Measurements from ENCODE around the gene TBR1.
A peak's percentile ranks its signal among the peaks of the same experiment; 100 is the strongest.

Gene TBR1

GRCh38 chr2:161415987-161416707, at the start of gene TBR1:
Gene TBR1, plus strand, starts transcription at chr2:161416297. Its CDS starts 114 bp downstream, at chr2:161416411.
- TF ChIP-seq POLR2A (IDR thresholded peaks at IDR 0.05; ENCODE audit: low read length), result no peak
- no peak for TF ChIP-seq GATA1 (IDR thresholded peaks at IDR 0.05; ENCODE audit: low read depth, low read length)
- DNase-seq, result peak; percentile 30 to 33

DNA sequence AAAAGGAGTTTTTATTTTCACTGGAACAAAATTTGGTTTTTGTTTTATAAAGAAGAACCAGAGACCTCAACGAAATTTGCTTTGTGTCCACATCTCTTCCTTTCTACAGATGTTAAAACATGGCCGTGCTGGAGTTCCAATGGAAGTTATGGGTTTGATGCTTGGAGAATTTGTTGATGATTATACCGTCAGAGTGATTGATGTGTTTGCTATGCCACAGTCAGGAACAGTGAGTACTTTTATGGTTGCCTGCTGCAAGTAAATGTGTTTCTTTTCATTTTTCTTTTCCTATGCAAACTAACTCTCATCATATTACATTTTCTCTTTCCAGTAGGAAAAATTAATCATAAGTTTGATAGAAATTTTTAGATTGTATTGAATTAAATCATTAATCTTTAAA, 48.4 kb upstream of the TBR1 start:
- DNase-seq, result no peak
- no peak for TF ChIP-seq POLR2A (IDR thresholded peaks at IDR 0.05; ENCODE audit: low read length)
- TF ChIP-seq GATA1 (IDR thresholded peaks at IDR 0.05; ENCODE audit: low read depth, low read length), result no peak

GRCh38 chr2:161369311-161369710, 46.8 kb upstream of the TBR1 start:
- DNase-seq, result no peak
- TF ChIP-seq POLR2A (IDR thresholded peaks at IDR 0.05; ENCODE audit: low read length) (no peak), GATA1 (IDR thresholded peaks at IDR 0.05; ENCODE audit: low read depth, low read length) (no peak)

DNA sequence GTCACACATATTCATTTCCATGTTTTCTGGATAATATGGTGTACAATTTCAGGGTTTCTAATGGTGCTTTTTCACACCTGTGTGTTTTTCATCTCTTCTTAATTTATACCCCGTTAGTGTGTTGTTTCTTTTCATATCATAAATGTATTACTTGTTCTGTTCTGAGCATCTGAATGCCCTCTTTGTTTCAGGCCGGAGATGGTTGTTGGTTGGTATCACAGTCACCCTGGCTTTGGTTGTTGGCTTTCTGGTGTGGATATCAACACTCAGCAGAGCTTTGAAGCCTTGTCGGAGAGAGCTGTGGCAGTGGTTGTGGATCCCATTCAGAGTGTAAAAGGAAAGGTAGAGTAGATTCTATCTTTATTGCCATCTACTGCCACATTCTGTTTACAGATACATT, 45.1 kb upstream of the TBR1 start:
- TF ChIP-seq POLR2A (IDR thresholded peaks at IDR 0.05; ENCODE audit: low read length) (no peak), GATA1 (IDR thresholded peaks at IDR 0.05; ENCODE audit: low read depth, low read length) (no peak)
- no peak for DNase-seq

GRCh38 chr2:161371869-161372268, 44.2 kb upstream of the TBR1 start:
- DNase-seq, result no peak
- TF ChIP-seq GATA1 (IDR thresholded peaks at IDR 0.05; ENCODE audit: low read depth, low read length) (no peak), POLR2A (IDR thresholded peaks at IDR 0.05; ENCODE audit: low read length) (no peak)

DNA sequence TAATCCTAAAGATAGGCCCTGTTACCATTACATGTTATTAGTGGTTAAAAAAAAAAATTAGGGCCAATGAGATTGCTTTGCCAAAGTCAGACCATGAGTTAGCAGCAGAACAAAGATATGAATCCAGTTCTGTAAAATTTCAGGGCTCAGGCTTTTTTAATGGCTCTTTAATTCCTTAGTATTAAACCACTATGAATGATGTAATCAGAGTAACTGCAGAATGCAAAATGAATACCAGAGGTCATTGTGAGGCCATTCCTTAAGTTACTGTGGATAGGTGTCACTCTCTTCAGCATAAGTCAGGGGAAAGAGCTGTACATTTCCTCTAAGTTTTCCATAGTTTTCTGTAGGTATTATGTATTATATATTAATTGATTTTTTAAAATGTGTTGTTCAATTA, 42.2 kb upstream of the TBR1 start:
- TF ChIP-seq GATA1 (IDR thresholded peaks at IDR 0.05; ENCODE audit: low read depth, low read length), result no peak
- TF ChIP-seq POLR2A (IDR thresholded peaks at IDR 0.05; ENCODE audit: low read length), result no peak
- no peak for DNase-seq

DNA sequence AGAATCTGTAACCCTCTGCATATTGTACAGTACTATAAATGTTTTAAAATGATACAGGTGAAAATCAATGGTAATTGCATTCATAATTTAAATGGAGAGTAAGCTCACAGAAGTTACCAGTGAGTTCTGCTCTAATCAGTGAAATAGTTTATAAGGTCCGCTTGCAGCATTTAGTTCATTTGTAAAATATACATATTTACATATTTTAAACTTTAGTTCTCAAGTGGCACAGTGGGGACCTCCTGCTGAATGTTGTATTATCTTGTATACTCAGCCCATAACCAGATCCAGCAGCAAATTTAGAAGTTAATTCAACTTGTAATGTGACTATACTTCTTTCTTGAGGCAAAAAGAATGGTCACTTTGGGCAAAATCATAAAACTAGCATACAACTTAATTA, 41.7 kb upstream of the TBR1 start:
- TF ChIP-seq POLR2A (IDR thresholded peaks at IDR 0.05; ENCODE audit: low read length), result no peak
- no peak for TF ChIP-seq GATA1 (IDR thresholded peaks at IDR 0.05; ENCODE audit: low read depth, low read length)
- DNase-seq, result no peak

DNA sequence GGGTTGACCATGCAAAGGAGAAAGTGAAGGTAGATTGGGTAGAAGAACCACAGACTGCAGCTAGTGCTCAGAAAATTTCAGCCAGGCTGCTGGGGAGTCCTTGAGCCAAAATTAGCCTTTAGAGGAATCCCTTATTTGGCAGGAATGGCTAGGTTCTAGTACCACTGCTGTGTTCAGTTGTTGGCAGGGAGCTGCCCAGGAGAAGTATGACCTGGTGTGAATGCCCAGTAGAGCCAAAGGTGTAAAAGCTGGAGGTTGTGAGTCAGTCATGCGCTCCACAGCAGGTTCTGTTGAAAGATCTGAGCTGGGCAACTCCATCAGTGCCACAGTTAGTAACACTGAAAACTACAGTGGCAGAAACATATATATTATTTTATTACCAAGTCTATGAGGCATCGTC, 36.4 kb upstream of the TBR1 start:
- DNase-seq, result no peak
- TF ChIP-seq GATA1 (IDR thresholded peaks at IDR 0.05; ENCODE audit: low read depth, low read length), result no peak
- TF ChIP-seq POLR2A (IDR thresholded peaks at IDR 0.05; ENCODE audit: low read length), result no peak

- no peak for TF ChIP-seq GATA1 (IDR thresholded peaks at IDR 0.05; ENCODE audit: low read depth, low read length)
- no peak for TF ChIP-seq POLR2A (IDR thresholded peaks at IDR 0.05; ENCODE audit: low read length)
- no peak for DNase-seq
These were observed 34.6 kb upstream of the TBR1 start for GRCh38 chr2:161381546-161381945.

DNA sequence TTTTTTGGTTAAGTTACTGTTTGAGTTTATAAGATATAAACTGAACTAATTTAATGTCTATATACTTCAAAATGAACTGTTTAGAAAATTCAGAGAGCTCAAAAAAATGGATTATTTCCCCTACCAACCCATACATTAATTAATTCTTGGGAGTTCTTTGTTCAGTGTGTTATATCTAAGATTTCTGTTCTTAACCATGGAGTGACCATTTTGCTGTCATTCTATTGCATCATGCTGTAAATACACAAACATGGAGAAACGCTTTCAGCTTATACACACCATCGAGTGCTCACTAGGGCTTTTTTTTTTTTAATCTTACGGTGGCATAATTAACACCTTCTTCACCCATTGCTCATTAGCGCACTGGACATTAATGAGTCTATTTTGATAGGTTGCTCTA, 33.4 kb upstream of the TBR1 start:
- TF ChIP-seq POLR2A (IDR thresholded peaks at IDR 0.05; ENCODE audit: low read length), result no peak
- no peak for TF ChIP-seq GATA1 (IDR thresholded peaks at IDR 0.05; ENCODE audit: low read depth, low read length)
- DNase-seq, result peak in 1 of 2 experiments; percentile 35

GRCh38 chr2:161384864-161385263, 31.2 kb upstream of the TBR1 start:
- no peak for TF ChIP-seq POLR2A (IDR thresholded peaks at IDR 0.05; ENCODE audit: low read length)
- DNase-seq, result peak in 1 of 2 experiments; percentile 6

DNA sequence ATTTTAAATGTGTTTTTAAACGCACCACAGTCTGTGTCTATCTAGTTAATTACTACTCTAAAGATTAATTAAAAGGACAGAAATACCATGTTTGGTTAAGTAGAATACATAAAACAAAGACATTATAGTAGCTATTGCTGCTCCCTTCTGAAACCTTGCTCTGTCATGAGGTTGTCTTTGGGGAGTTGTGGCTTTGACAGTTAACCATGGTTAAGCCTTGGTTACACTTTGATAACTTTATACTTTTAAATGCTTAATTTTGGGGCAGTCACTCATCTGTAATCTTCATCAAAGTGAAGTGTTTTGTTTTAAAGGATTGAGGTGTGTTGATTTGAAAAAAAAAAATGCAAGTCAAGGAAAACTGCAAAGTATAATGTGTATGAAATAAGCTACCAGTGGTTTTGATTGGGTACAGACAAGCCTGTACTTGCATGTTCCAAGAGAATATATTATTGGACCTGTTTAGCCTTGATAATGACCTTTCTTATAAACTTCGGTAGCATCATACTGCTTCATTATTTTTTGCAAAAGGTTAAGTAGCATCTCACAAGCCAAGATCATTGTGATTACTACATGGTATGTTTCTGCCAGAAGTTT, 29.8 kb upstream of the TBR1 start:
- TF ChIP-seq GATA1 (IDR thresholded peaks at IDR 0.05; ENCODE audit: low read depth, low read length) (no peak), POLR2A (IDR thresholded peaks at IDR 0.05; ENCODE audit: low read length) (no peak)

GRCh38 chr2:161388146-161388779, 27.8 kb upstream of the TBR1 start:
- DNase-seq, result no peak
- TF ChIP-seq POLR2A (IDR thresholded peaks at IDR 0.05; ENCODE audit: low read length), result no peak
- no peak for TF ChIP-seq GATA1 (IDR thresholded peaks at IDR 0.05; ENCODE audit: low read depth, low read length)

More for the DNA sequence above, 29.8 kb upstream of the TBR1 start:
- no peak for DNase-seq

DNA sequence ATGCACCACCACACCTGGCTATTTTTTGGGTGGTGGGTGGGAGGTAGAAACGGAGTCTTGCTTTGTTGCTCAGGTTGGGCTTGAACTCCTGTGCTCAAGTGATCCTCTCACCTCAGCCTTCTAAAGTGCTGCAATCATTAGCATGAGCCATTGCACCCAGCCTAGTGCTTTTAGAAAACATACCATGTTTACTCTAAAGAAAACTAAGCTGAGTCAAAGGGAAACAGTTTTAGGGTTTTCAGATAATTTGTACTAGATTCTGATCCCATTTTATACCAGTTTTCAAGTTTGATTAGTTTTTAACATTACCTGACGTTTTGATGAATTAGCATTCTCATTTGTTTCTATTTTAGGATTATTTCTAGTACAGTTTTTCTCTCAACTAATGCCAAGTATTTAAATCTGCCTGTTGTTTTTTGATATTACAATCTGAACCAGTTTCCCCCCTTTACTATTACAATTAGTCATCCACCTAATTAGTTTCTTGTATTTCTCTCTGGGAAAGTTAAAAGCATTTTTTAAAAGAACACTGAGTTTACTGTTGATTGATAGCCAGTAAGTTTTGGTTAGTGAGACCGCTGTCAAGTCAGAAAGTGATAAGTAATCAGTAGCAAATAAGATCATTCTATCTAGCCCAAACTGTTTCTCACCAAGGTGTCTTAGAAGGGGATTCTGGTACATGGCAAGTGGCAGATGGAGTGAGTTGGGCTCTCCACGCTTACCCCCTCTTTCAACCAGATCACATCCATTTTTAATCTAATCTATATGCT, 24.2 kb upstream of the TBR1 start:
- no peak for DNase-seq
- no peak for TF ChIP-seq GATA1 (IDR thresholded peaks at IDR 0.05; ENCODE audit: low read depth, low read length)
- TF ChIP-seq POLR2A (IDR thresholded peaks at IDR 0.05; ENCODE audit: low read length), result no peak
